Parathyroid adenoma (tissue), 2 donors: ENCODE data around the gene NFYC.

Source experiments
- H2AFZ ChIP-seq: fragments of 300-600 bp; sonication (generic); one replicate; pipeline ENCODE4 v1.7.0; 2017; ENCODE audit warnings: antibody characterized with exemption, mild to moderate bottlenecking
- H3K27ac ChIP-seq: fragments of 300-600 bp; sonication (generic); one replicate; pipeline ENCODE4 v1.7.0; 2017
- H3K27me3 ChIP-seq: fragments of 300-600 bp; sonication (generic); one replicate; pipeline ENCODE4 v1.7.0; 2017; ENCODE audit warnings: low read length; ENCODE audit not compliant: control insufficient read depth, insufficient read depth
- H3K36me3 ChIP-seq: fragments of 300-600 bp; sonication (generic); one replicate; pipeline ENCODE4 v1.7.0; 2017; ENCODE audit warnings: low read length; ENCODE audit not compliant: control insufficient read depth, insufficient read depth
- H3K4me1 ChIP-seq: fragments of 300-600 bp; sonication (generic); one replicate; pipeline ENCODE4 v1.7.0; 2017; ENCODE audit warnings: control low read depth
- H3K4me2 ChIP-seq: fragments of 300-600 bp; sonication (generic); one replicate; pipeline ENCODE4 v1.7.0; 2017; ENCODE audit warnings: low read length
- H3K4me3 ChIP-seq: fragments of 300-600 bp; sonication (generic); one replicate; pipeline ENCODE4 v1.7.0; 2017; ENCODE audit warnings: low read depth, low read length
- H3K79me2 ChIP-seq: fragments of 300-600 bp; sonication (generic); one replicate; pipeline ENCODE4 v1.7.0; 2017; ENCODE audit warnings: control low read depth
- H3K9ac ChIP-seq: fragments of 300-600 bp; sonication (generic); one replicate; pipeline ENCODE4 v1.7.0; 2017; ENCODE audit warnings: mild to moderate bottlenecking
- H3K9me3 ChIP-seq: fragments of 300-600 bp; sonication (generic); one replicate; pipeline ENCODE4 v1.7.0; 2017; ENCODE audit warnings: low read length; ENCODE audit not compliant: control insufficient read depth
- CTCF ChIP-seq: fragments of 300-600 bp; sonication (generic); IDR thresholded peaks from one replicate; pipeline ENCODE4 v1.7.0; 2017; ENCODE audit warnings: antibody characterized with exemption, mild to moderate bottlenecking
- donor health status: primary hyperparathyroidism.

Gene NFYC

GRCh38 chr1:40673452-40673851, 18.1 kb upstream of the NFYC start:
- H3K9ac ChIP-seq, result no peak overlapping the region
- H3K4me2 ChIP-seq, result no peak overlapping the region
- H3K79me2 ChIP-seq, result no peaks in the 10 kb centered on the region
- no peaks in the 10 kb centered on the region for H3K4me1 ChIP-seq
- H3K27me3 ChIP-seq, result no peaks in the 10 kb centered on the region
- no peak for TF ChIP-seq CTCF
- no peak overlapping the region for H2AFZ ChIP-seq
- H3K27ac ChIP-seq, result no peak overlapping the region
- no peaks in the 10 kb centered on the region for H3K9me3 ChIP-seq
- no peak overlapping the region for H3K4me3 ChIP-seq
- H3K36me3 ChIP-seq, result no peaks in the 10 kb centered on the region

- H3K9ac ChIP-seq, result no peak overlapping the region
- no peak overlapping the region for H3K4me2 ChIP-seq
- no peak overlapping the region for H3K4me3 ChIP-seq
- no peaks in the 10 kb centered on the region for H3K36me3 ChIP-seq
- no peaks in the 10 kb centered on the region for H3K79me2 ChIP-seq
- H3K4me1 ChIP-seq, result no peaks in the 10 kb centered on the region
- no peaks in the 10 kb centered on the region for H3K27me3 ChIP-seq
- no peak for TF ChIP-seq CTCF
- H3K9me3 ChIP-seq, result no peaks in the 10 kb centered on the region
- H2AFZ ChIP-seq, result no peak overlapping the region
- no peak overlapping the region for H3K27ac ChIP-seq
Measured at GRCh38 chr1:40676501-40676900, 15.0 kb upstream of the NFYC start.

- Histone ChIP-seq H3K4me1 (no peaks in the 10 kb centered on the region), H3K36me3 (no peaks in the 10 kb centered on the region), H3K27ac (no peak overlapping the region), H3K27me3 (no peaks in the 10 kb centered on the region), H3K9ac (no peak overlapping the region), H3K79me2 (no peaks in the 10 kb centered on the region), H3K9me3 (no peaks in the 10 kb centered on the region), H3K4me2 (no peak overlapping the region), H2AFZ (no peak overlapping the region), H3K4me3 (no peak overlapping the region)
- no peak for TF ChIP-seq CTCF
Measured at GRCh38 chr1:40679165-40679953, 12.1 kb upstream of the NFYC start.

- H3K27me3 ChIP-seq, result no peaks in the 10 kb centered on the region
- no peak overlapping the region for H2AFZ ChIP-seq
- no peak overlapping the region for H3K9ac ChIP-seq
- TF ChIP-seq CTCF, result no peak
- no peak overlapping the region for H3K4me2 ChIP-seq
- no peak overlapping the region for H3K4me3 ChIP-seq
- H3K79me2 ChIP-seq, result no peaks in the 10 kb centered on the region
- no peaks in the 10 kb centered on the region for H3K9me3 ChIP-seq
- H3K27ac ChIP-seq, result no peak overlapping the region
- H3K36me3 ChIP-seq, result no peaks in the 10 kb centered on the region
- H3K4me1 ChIP-seq, result no peaks in the 10 kb centered on the region
Measured at GRCh38 chr1:40684669-40685068, 6.8 kb upstream of the NFYC start.

- Histone ChIP-seq H3K27me3 (no peaks in the 10 kb centered on the region), H3K4me3 (no peak overlapping the region), H3K9me3 (no peaks in the 10 kb centered on the region), H3K9ac (no peak overlapping the region), H3K36me3 (no peaks in the 10 kb centered on the region), H3K79me2 (no peaks in the 10 kb centered on the region), H3K4me1 (no peaks in the 10 kb centered on the region), H2AFZ (no peak overlapping the region), H3K4me2 (no peak overlapping the region), H3K27ac (no peak overlapping the region)
- TF ChIP-seq CTCF, result no peak
Measured at GRCh38 chr1:40687059-40687458, 4.4 kb upstream of the NFYC start.
